Astrocyte (in vitro differentiated cells and primary cell): ENCODE measurements around the gene LRRC7.

ENCODE experiments used
- CTCF ChIP-seq: IDR thresholded peaks from 2 replicates; pipeline ENCODE4 v1.5.1; 2011; ENCODE audit warnings: low read depth, mild to moderate bottlenecking, inconsistent platforms, low read length, moderate library complexity; ENCODE audit not compliant: insufficient read depth
- EZH2 ChIP-seq: IDR thresholded peaks from 2 replicates; pipeline ENCODE4 v1.6.1; 2012; ENCODE audit warnings: mild to moderate bottlenecking, low read length, inconsistent platforms; ENCODE audit not compliant: insufficient read depth

GRCh38 chr1:69662321-69662720, 94.6 kb downstream of the LRRC7 start:
- no peak for TF ChIP-seq EZH2
- no peak for TF ChIP-seq CTCF
